Measurements from ENCODE around the gene SVIL. TPM values are rescaled to one million over a fixed set of nuclear protein-coding genes. Genes with fewer than 3 reads are reported as not detected.
"Not testable (repeated sequence)": the region's sequence is repeated elsewhere in the genome, so short reads cannot be mapped to it uniquely, and the experiment has no call there.

The SVIL gene
- total RNA-seq, 3 donors from 2014 or later (not counting 1 experiment from before 2014, with no cell fraction given), result 24.9 to 57.2 (median 33.5) TPM

DNA sequence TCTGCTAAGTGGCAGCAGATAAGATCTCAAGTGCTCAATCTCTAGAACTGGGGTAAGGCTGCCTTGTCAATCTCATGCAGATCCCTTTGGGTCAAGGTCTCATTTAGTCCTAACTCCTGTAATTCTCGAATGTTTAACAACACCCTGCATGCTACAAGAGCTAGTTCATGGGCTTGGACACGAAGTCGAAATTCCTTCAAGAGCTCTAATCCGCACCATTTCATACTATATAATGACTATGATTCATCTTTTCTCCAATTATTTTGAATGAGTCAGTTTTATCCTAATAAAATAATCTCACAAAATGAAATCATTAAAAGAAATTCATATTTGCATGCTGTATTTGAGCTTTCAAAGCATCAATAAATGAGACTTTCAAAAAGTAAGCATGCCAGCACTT, 119.7 kb downstream of the SVIL start:
- 90% methylated on average over 4 of the region's 4 CpGs for WGBS (ENCODE audit: insufficient coverage)
- not testable (repeated sequence) for H3K9me3 ChIP-seq (ENCODE audit: control insufficient read depth, insufficient read depth, low read length)

DNA sequence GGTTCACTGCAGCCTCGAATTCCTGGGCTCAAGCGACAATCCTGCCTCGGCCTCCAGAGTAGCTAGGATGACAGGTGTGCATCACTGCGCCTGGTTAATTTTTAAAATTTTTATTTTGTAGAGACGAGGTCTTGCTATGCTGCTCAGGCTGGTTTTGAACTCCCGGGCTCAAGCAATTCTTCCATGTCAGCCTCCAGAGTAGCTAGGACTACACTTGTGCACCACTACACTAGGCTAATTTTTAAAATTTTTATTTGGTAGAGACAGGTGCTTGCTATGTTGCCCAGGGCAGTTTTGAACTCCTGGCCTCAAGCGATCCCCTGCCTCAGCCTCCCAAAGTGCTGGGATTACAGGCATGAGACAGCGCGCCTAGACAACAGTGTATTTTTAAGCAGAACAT, 120.5 kb downstream of the SVIL start:
- H3K9me3 ChIP-seq (ENCODE audit: control insufficient read depth, insufficient read depth, low read length), result no peaks in the 10 kb centered on the region
- Mint-ChIP-seq H3K9me3 (no peaks in the 10 kb centered on the region), H3K4me3 (no peak overlapping the region), H3K27me3 (ENCODE audit: low read depth in 2 of 2) (no peaks in the 10 kb centered on the region), H3K27ac (no peak overlapping the region), H3K36me3 (no peaks in the 10 kb centered on the region), H3K4me1 (peaks cover 0 to under 1% of the 10 kb centered on the region in 2 donors)
- H3K36me3 ChIP-seq (ENCODE audit: control insufficient read depth, insufficient read depth, low read length), result peaks cover 3% of the 10 kb centered on the region
- DNase-seq (no peak), ATAC-seq (no peak)
- H3K4me3 ChIP-seq (ENCODE audit: low read length), result no peak overlapping the region
- no peaks in the 10 kb centered on the region for H3K4me1 ChIP-seq (ENCODE audit: control insufficient read depth, insufficient read depth, low read length)
- no peak overlapping the region for H3K27ac ChIP-seq (ENCODE audit: low read length)
- intact Hi-C loops (cut with micrococcal nuclease), result no loop called here
- 89% methylated on average over 8 of the region's 9 CpGs for WGBS (ENCODE audit: insufficient coverage)
- no peaks in the 10 kb centered on the region for H3K27me3 ChIP-seq (ENCODE audit: control insufficient read depth, insufficient read depth, low read length)
- TF ChIP-seq, protein P1, sequence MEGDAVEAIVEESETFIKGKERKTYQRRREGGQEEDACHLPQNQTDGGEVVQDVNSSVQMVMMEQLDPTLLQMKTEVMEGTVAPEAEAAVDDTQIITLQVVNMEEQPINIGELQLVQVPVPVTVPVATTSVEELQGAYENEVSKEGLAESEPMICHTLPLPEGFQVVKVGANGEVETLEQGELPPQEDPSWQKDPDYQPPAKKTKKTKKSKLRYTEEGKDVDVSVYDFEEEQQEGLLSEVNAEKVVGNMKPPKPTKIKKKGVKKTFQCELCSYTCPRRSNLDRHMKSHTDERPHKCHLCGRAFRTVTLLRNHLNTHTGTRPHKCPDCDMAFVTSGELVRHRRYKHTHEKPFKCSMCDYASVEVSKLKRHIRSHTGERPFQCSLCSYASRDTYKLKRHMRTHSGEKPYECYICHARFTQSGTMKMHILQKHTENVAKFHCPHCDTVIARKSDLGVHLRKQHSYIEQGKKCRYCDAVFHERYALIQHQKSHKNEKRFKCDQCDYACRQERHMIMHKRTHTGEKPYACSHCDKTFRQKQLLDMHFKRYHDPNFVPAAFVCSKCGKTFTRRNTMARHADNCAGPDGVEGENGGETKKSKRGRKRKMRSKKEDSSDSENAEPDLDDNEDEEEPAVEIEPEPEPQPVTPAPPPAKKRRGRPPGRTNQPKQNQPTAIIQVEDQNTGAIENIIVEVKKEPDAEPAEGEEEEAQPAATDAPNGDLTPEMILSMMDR (IDR thresholded peaks at IDR 0.05), result no peak

More for the DNA sequence above, 119.7 kb downstream of the SVIL start:
- H3K4me1 Mint-ChIP-seq; H3K27me3 Mint-ChIP-seq (ENCODE audit: low read depth in 2 of 2); H3K27me3 ChIP-seq (ENCODE audit: control insufficient read depth, insufficient read depth, low read length); H3K27ac Mint-ChIP-seq; H3K4me1 ChIP-seq (ENCODE audit: control insufficient read depth, insufficient read depth, low read length); DNase-seq; H3K9me3 Mint-ChIP-seq; ATAC-seq; H3K36me3 Mint-ChIP-seq; intact Hi-C loops (cut with micrococcal nuclease); H3K4me3 Mint-ChIP-seq; H3K4me3 ChIP-seq (ENCODE audit: low read length); H3K36me3 ChIP-seq (ENCODE audit: control insufficient read depth, insufficient read depth, low read length); H3K27ac ChIP-seq (ENCODE audit: low read length): not testable (repeated sequence)

DNA sequence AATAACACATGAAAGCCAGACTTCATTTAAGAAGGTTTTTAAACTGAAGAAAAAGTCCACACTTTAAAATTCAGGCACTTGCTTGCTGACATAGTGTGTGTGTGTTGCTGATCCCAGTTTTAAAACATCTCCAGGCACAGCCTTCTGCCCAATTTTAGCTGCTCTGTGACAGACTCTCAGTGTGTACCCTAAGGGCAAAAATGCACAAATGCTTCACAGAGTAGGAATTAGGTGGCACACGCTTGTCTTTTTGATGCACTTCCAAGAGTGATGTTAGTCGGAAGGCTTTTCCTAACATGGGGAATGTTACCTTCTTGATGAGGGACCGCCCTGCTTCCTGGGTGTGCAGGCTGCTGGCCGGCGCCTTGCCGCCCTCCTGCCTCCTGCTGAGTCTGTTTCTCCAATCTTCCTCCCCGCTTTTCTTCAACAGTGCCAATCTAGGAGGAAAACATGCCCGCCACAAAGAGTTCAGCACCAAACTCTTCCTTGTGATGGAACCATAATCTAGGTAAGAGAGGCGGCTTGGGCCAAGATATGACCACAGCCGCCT, 122.3 kb downstream of the SVIL start:
- H3K27ac ChIP-seq (ENCODE audit: low read length), result no peak overlapping the region
- no peaks in the 10 kb centered on the region for H3K9me3 ChIP-seq (ENCODE audit: control insufficient read depth, insufficient read depth, low read length)
- no peak overlapping the region for H3K4me3 ChIP-seq (ENCODE audit: low read length)
- WGBS (ENCODE audit: insufficient coverage), result 98% methylated on average over 10 of the region's 10 CpGs
- H3K9me3 Mint-ChIP-seq, result no peaks in the 10 kb centered on the region
- no peaks in the 10 kb centered on the region for H3K36me3 ChIP-seq (ENCODE audit: control insufficient read depth, insufficient read depth, low read length)
- H3K4me1 Mint-ChIP-seq, result peaks cover 0 to 6% of the 10 kb centered on the region in 2 donors
- H3K27me3 Mint-ChIP-seq (ENCODE audit: low read depth in 2 of 2), result no peaks in the 10 kb centered on the region
- intact Hi-C loops (cut with micrococcal nuclease), result no loop called here
- no peaks in the 10 kb centered on the region for H3K27me3 ChIP-seq (ENCODE audit: control insufficient read depth, insufficient read depth, low read length)
- no peak overlapping the region for H3K4me3 Mint-ChIP-seq
- no peaks in the 10 kb centered on the region for H3K36me3 Mint-ChIP-seq
- no peak for ATAC-seq
- TF ChIP-seq, protein P1 (IDR thresholded peaks at IDR 0.05), result no peak
- no peak overlapping the region for H3K27ac Mint-ChIP-seq
- H3K4me1 ChIP-seq (ENCODE audit: control insufficient read depth, insufficient read depth, low read length), result no peaks in the 10 kb centered on the region
- DNase-seq, result no peak

DNA sequence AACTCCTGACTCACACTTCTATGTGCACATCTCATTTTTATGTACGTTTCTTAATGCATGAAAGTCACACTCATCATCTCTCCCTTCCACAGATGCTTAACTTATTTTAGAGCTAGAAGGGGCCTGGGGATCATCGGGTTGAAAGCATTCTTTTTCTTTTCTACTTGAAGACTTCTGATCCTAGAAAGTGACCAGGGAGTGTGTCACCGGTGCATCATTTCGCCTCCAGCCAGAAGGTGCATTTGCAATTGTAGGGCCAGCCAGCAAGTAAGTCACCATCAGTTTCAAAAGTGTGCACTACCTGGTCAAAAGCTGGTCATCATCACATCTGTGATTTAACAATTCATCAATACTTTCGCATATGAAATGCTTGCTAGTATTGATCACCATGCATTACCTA, 123.0 kb downstream of the SVIL start:
- H3K36me3 Mint-ChIP-seq; DNase-seq; H3K9me3 ChIP-seq (ENCODE audit: control insufficient read depth, insufficient read depth, low read length); H3K9me3 Mint-ChIP-seq; intact Hi-C loops (cut with micrococcal nuclease); H3K27me3 Mint-ChIP-seq (ENCODE audit: low read depth in 2 of 2); H3K4me1 Mint-ChIP-seq; H3K27me3 ChIP-seq (ENCODE audit: control insufficient read depth, insufficient read depth, low read length); ATAC-seq; H3K27ac ChIP-seq (ENCODE audit: low read length); H3K4me1 ChIP-seq (ENCODE audit: control insufficient read depth, insufficient read depth, low read length); H3K36me3 ChIP-seq (ENCODE audit: control insufficient read depth, insufficient read depth, low read length); H3K4me3 Mint-ChIP-seq; H3K27ac Mint-ChIP-seq; H3K4me3 ChIP-seq (ENCODE audit: low read length): not testable (repeated sequence)
- 97% methylated on average over 5 of the region's 5 CpGs for WGBS (ENCODE audit: insufficient coverage)

DNA sequence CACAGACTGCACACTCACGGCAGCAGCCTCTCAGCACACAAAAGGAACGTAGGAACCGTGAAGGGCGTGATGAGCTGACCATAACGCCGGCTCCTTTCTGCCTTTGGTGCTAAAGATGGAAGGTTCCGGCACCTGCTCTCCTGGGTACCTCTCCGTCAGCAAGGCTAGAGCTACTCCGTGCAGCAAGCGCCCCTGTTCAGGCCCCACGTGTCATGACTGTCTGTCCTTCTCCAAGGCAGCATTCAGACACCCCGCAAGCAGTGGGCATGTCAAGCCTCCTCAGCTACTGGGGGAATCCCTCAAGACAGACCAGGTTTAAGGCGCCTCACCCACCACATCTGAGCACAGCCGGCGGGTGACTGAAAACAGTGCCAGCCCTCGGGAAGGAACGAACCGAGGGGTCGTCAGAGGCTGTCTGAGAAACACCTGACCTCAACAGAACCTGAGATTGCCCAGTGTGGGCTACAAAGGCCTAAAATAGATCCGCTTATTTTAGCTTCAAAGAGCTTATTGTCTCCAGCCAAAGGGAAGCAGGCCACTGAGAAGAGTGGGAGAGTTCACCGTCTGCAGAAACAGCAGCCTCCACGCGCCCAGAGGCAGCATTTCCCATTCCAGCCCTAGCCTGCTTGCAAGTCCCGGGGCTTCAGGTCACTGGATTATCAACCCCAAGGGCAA, 124.2 kb downstream of the SVIL start:
- DNase-seq; H3K4me3 Mint-ChIP-seq; H3K36me3 Mint-ChIP-seq; H3K4me1 Mint-ChIP-seq; intact Hi-C loops (cut with micrococcal nuclease); H3K9me3 Mint-ChIP-seq; H3K4me3 ChIP-seq (ENCODE audit: low read length); H3K9me3 ChIP-seq (ENCODE audit: control insufficient read depth, insufficient read depth, low read length); ATAC-seq; H3K27ac ChIP-seq (ENCODE audit: low read length); H3K27ac Mint-ChIP-seq; H3K36me3 ChIP-seq (ENCODE audit: control insufficient read depth, insufficient read depth, low read length); H3K27me3 Mint-ChIP-seq (ENCODE audit: low read depth in 2 of 2); H3K4me1 ChIP-seq (ENCODE audit: control insufficient read depth, insufficient read depth, low read length); H3K27me3 ChIP-seq (ENCODE audit: control insufficient read depth, insufficient read depth, low read length): not testable (repeated sequence)
- 90% methylated on average over 4 of the region's 24 CpGs for WGBS (ENCODE audit: insufficient coverage)

All from natural killer cell (primary cell).